ENCODE measurements around the gene CX3CL1. TPM values are rescaled to one million over a fixed set of nuclear protein-coding genes. Genes with fewer than 3 reads are reported as not detected.
"Not testable (repeated sequence)": the region's sequence is repeated elsewhere in the genome, so short reads cannot be mapped to it uniquely, and the experiment has no call there.

Gene CX3CL1
- polyA plus RNA-seq, 1 experiment, result 0.02 TPM

GRCh38 chr16:57391708-57392107 lies 19.4 kb downstream of the CX3CL1 start:
- peaks cover 13% of the 10 kb centered on the region for H3K27me3 ChIP-seq (ENCODE audit: control insufficient read depth, insufficient read depth, low read length)
- ChIA-PET CTCF (interaction anchor here (0.6 to 1.8 kb wide), 4 partner anchors 13 to 31 kb away, joined by 3 to 4 read pairs (median 4); partner anchors contain the start of gene CCL17), POLR2A (interaction anchor here (0.6 kb wide), 1 partner anchor 206 kb away, joined by 6 read pairs; the partner anchor contains the start of gene PSME3IP1)
- H3K4me3 ChIP-seq (ENCODE audit: low read depth, low read length), result no peak overlapping the region
- no peak for TF ChIP-seq CTCF (IDR thresholded peaks at IDR 0.05; ENCODE audit: insufficient read depth, low read depth, low read length)
- no peaks in the 10 kb centered on the region for H3K36me3 ChIP-seq (ENCODE audit: control insufficient read depth, insufficient read depth, low read length)
- DNase-seq (ENCODE audit: low read depth), result no peak

- Histone ChIP-seq H3K4me3 (ENCODE audit: low read depth, low read length) (no peak overlapping the region), H3K27me3 (ENCODE audit: control insufficient read depth, insufficient read depth, low read length) (peaks cover 13% of the 10 kb centered on the region), H3K36me3 (ENCODE audit: control insufficient read depth, insufficient read depth, low read length) (no peaks in the 10 kb centered on the region)
- ChIA-PET POLR2A (no interaction called here), CTCF (interaction anchor here (0.7 to 1.8 kb wide), 3 partner anchors 12 to 92 kb away, joined by 3 to 7 read pairs (median 4); partner anchors contain the start of gene CCL17)
- TF ChIP-seq CTCF (IDR thresholded peaks at IDR 0.05; ENCODE audit: insufficient read depth, low read depth, low read length), result no peak
- DNase-seq (ENCODE audit: low read depth), result no peak
Observed at GRCh38 chr16:57392694-57393093, 20.4 kb downstream of the CX3CL1 start.

GRCh38 chr16:57394444-57394843 lies 22.2 kb downstream of the CX3CL1 start:
- TF ChIP-seq CTCF (IDR thresholded peaks at IDR 0.05; ENCODE audit: insufficient read depth, low read depth, low read length), result no peak
- H3K4me3 ChIP-seq (ENCODE audit: low read depth, low read length), result no peak overlapping the region
- CTCF ChIA-PET, result interaction anchor here (1.3 to 1.7 kb wide), 3 partner anchors 8 to 28 kb away, joined by 4 to 9 read pairs (median 4); no protein-coding TSS in a partner anchor
- H3K36me3 ChIP-seq (ENCODE audit: control insufficient read depth, insufficient read depth, low read length), result no peaks in the 10 kb centered on the region
- DNase-seq (ENCODE audit: low read depth), result no peak
- H3K27me3 ChIP-seq (ENCODE audit: control insufficient read depth, insufficient read depth, low read length), result peaks cover 11% of the 10 kb centered on the region
- POLR2A ChIA-PET, result no interaction called here

GRCh38 chr16:57395026-57395425 lies 22.7 kb downstream of the CX3CL1 start:
- Histone ChIP-seq H3K36me3 (ENCODE audit: control insufficient read depth, insufficient read depth, low read length) (no peaks in the 10 kb centered on the region), H3K27me3 (ENCODE audit: control insufficient read depth, insufficient read depth, low read length) (peaks cover 14% of the 10 kb centered on the region), H3K4me3 (ENCODE audit: low read depth, low read length) (no peak overlapping the region)
- no peak for DNase-seq (ENCODE audit: low read depth)
- POLR2A ChIA-PET, result no interaction called here
- CTCF ChIA-PET, result interaction anchor here (1.3 to 1.7 kb wide), 3 partner anchors 9 to 28 kb away, joined by 4 to 9 read pairs (median 4); no protein-coding TSS in a partner anchor
- TF ChIP-seq CTCF (IDR thresholded peaks at IDR 0.05; ENCODE audit: insufficient read depth, low read depth, low read length), result no peak

GRCh38 chr16:57396786-57397185 lies 24.5 kb downstream of the CX3CL1 start:
- CTCF ChIA-PET, result no interaction called here
- POLR2A ChIA-PET, result no interaction called here
- H3K36me3 ChIP-seq (ENCODE audit: control insufficient read depth, insufficient read depth, low read length), result no peaks in the 10 kb centered on the region
- no peak overlapping the region for H3K4me3 ChIP-seq (ENCODE audit: low read depth, low read length)
- no peak for DNase-seq (ENCODE audit: low read depth)
- peaks cover 4% of the 10 kb centered on the region for H3K27me3 ChIP-seq (ENCODE audit: control insufficient read depth, insufficient read depth, low read length)
- no peak for TF ChIP-seq CTCF (IDR thresholded peaks at IDR 0.05; ENCODE audit: insufficient read depth, low read depth, low read length)

- CTCF ChIA-PET; H3K27me3 ChIP-seq (ENCODE audit: control insufficient read depth, insufficient read depth, low read length); POLR2A ChIA-PET; DNase-seq (ENCODE audit: low read depth); H3K4me3 ChIP-seq (ENCODE audit: low read depth, low read length); H3K36me3 ChIP-seq (ENCODE audit: control insufficient read depth, insufficient read depth, low read length): not testable (repeated sequence)
Observed at GRCh38 chr16:57397493-57397892, 25.2 kb downstream of the CX3CL1 start.

Measured in BJ (cell line).